DND-41 (cell line): ENCODE measurements around the gene STK24.

Source experiments
- ATAC-seq: fragments of 200-7000 bp; cut with Tn5 transposase; 3 replicates; pipeline ENCODE4 v1.9.1; 2021; ENCODE audit warnings: low read depth; ENCODE audit not compliant: insufficient read depth
- DNase-seq: peaks from one replicate; pipeline ENCODE4 v3.0.0-alpha.2; 2020
- H2AFZ ChIP-seq: 2 replicates; pipeline ENCODE4 v1.6.0; 2012; ENCODE audit warnings: low read depth, low read length
- H3K27ac ChIP-seq: 2 replicates; pipeline ENCODE4 v1.5.1; 2012; ENCODE audit warnings: low read length, inconsistent platforms
- H3K27me3 ChIP-seq: fragments of 200-600 bp; sonication (generic); 2 replicates; pipeline ENCODE4 v1.6.0; 2012; ENCODE audit warnings: low read length, mild to moderate bottlenecking, inconsistent platforms; ENCODE audit not compliant: insufficient read depth, poor library complexity
- H3K36me3 ChIP-seq: 2 replicates; pipeline ENCODE4 v1.5.1; 2012; ENCODE audit warnings: low read length, inconsistent platforms; ENCODE audit not compliant: insufficient read depth
- H3K4me1 ChIP-seq: 2 replicates; pipeline ENCODE4 v1.5.1; 2012; ENCODE audit warnings: mild to moderate bottlenecking, low read length; ENCODE audit not compliant: insufficient read depth
- H3K4me2 ChIP-seq: 2 replicates; pipeline ENCODE4 v1.6.0; 2012; ENCODE audit warnings: mild to moderate bottlenecking, moderate library complexity, low read length, inconsistent platforms; ENCODE audit not compliant: insufficient read depth
- H3K4me3 ChIP-seq, 2 experiments: fragments of 200-600 bp in 1 of 2; shearing (Covaris generic) in 1 of 2; 2 replicates each; pipeline ENCODE4 v1.5.1; 2012 to 2016; ENCODE audit warnings: inconsistent platforms in 2 of 2, low read length in 2 of 2, mild to moderate bottlenecking in 2 of 2, low read depth in 1 of 2, moderate library complexity in 1 of 2
- H3K79me2 ChIP-seq: 2 replicates; pipeline ENCODE4 v1.6.0; 2012; ENCODE audit warnings: low read length, inconsistent platforms; ENCODE audit not compliant: insufficient read depth
- H3K9ac ChIP-seq: 2 replicates; pipeline ENCODE4 v1.6.0; 2012; ENCODE audit warnings: low read depth, mild to moderate bottlenecking, inconsistent platforms, low read length, moderate library complexity
- H3K9me3 ChIP-seq: 2 replicates; pipeline ENCODE4 v1.5.1; 2012; ENCODE audit warnings: low read length, moderate library complexity, mild to moderate bottlenecking, inconsistent platforms; ENCODE audit not compliant: insufficient read depth, severe bottlenecking
- H4K20me1 ChIP-seq: 2 replicates; pipeline ENCODE4 v1.6.0; 2012; ENCODE audit warnings: low read length; ENCODE audit not compliant: insufficient read depth
- CTCF ChIP-seq: IDR thresholded peaks from 2 replicates; pipeline ENCODE4 v1.5.1; 2012; ENCODE audit warnings: borderline replicate concordance, low read length, moderate library complexity, mild to moderate bottlenecking; ENCODE audit not compliant: poor library complexity, severe bottlenecking; ENCODE audit errors: extremely low read depth
- EZH2 ChIP-seq: IDR thresholded peaks from 3 replicates; pipeline ENCODE4 v1.6.1; 2012; ENCODE audit warnings: borderline replicate concordance, low read depth, mild to moderate bottlenecking, moderate library complexity, low read length, inconsistent platforms; ENCODE audit not compliant: severe bottlenecking

Gene STK24

DNA sequence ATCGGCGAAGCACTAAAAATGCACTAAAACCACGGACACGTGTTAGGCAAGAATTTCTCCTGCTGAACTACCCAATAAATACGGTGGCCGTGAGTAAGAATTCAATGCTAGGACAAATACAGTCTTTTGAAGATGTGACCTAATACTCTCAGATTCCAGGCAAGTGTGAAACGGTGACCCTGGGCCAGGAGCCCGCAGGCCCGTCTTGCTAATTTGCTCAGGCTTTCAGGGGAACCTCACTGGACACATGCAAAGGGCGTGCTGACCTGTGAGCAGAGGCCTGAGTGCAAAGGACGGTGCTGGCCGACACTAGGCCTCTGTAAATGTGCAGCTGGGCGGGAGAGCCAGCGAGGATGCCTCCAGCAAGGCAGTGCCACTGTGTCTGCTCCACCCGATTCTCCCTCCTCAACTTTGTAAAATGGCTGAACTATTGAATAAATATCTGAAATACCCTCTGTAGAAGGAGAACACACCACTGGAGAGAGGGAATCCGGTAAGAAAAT lies 70.1 kb downstream of the STK24 start:
- Histone ChIP-seq H3K27me3 (no peaks in the 10 kb centered on the region), H3K36me3 (peaks cover 34% of the 10 kb centered on the region), H3K9ac (no peak overlapping the region), H4K20me1 (peaks cover 74% of the 10 kb centered on the region), H2AFZ (no peak overlapping the region), H3K4me1 (no peaks in the 10 kb centered on the region), H3K4me3 (no peak overlapping the region), H3K79me2 (peaks cover 99% of the 10 kb centered on the region), H3K9me3 (no peaks in the 10 kb centered on the region), H3K4me2 (no peak overlapping the region), H3K27ac (no peak overlapping the region)
- no peak for DNase-seq
- no peak for TF ChIP-seq EZH2
- no peak for TF ChIP-seq CTCF
- ATAC-seq: no peak

- Histone ChIP-seq H3K4me1 (no peaks in the 10 kb centered on the region), H2AFZ (no peak overlapping the region), H3K27ac (no peak overlapping the region), H3K4me2 (no peak overlapping the region), H4K20me1 (peaks cover 73% of the 10 kb centered on the region), H3K9me3 (no peaks in the 10 kb centered on the region), H3K27me3 (no peaks in the 10 kb centered on the region), H3K79me2 (peaks cover 99% of the 10 kb centered on the region), H3K9ac (no peak overlapping the region), H3K36me3 (peaks cover 34% of the 10 kb centered on the region), H3K4me3 (no peak overlapping the region)
- TF ChIP-seq EZH2 (no peak), CTCF (no peak)
- DNase-seq (no peak), ATAC-seq (no peak)
Measured at GRCh38 chr13:98506322-98506721, 70.6 kb downstream of the STK24 start.

- H3K4me2 ChIP-seq: no peak overlapping the region
- no peak overlapping the region for H3K27ac ChIP-seq
- H3K4me1 ChIP-seq: no peaks in the 10 kb centered on the region
- DNase-seq (no peak), ATAC-seq (no peak)
- peaks cover 83% of the 10 kb centered on the region for H4K20me1 ChIP-seq
- peaks cover 99% of the 10 kb centered on the region for H3K79me2 ChIP-seq
- TF ChIP-seq CTCF (no peak), EZH2 (no peak)
- H3K9me3 ChIP-seq: no peaks in the 10 kb centered on the region
- H3K36me3 ChIP-seq: peaks cover 34% of the 10 kb centered on the region
- H3K4me3 ChIP-seq: no peak overlapping the region
- no peak overlapping the region for H3K9ac ChIP-seq
- no peak overlapping the region for H2AFZ ChIP-seq
- no peaks in the 10 kb centered on the region for H3K27me3 ChIP-seq
Measured at GRCh38 chr13:98505217-98505616, 71.7 kb downstream of the STK24 start.
